HL-60 (cell line): ENCODE results near the gene POU2F2.

ENCODE experiments used
- DNase-seq, 2 experiments: peaks; one replicate each; pipeline ENCODE4 v3.0.0-alpha.2; 2010 to 2020; ENCODE audit warnings: low read depth in 1 of 2, low spot score in 1 of 2
- H3K27ac ChIP-seq: fragments of 250-450 bp; sonication (Bioruptor Pico); replicated peaks from 2 replicates; pipeline ENCODE4 v1.5.1; 2020; ENCODE audit warnings: mild to moderate bottlenecking, moderate library complexity
- H3K27me3 ChIP-seq: fragments of 250-450 bp; sonication (Bioruptor Pico); 2 replicates; pipeline ENCODE4 v1.5.1; 2021; ENCODE audit warnings: mild to moderate bottlenecking, moderate library complexity; ENCODE audit not compliant: insufficient read depth, poor library complexity, severe bottlenecking
- H3K4me3 ChIP-seq: replicated peaks from 2 replicates; pipeline ENCODE4 v1.5.1; 2011; ENCODE audit warnings: mild to moderate bottlenecking, control low read depth, low read length; ENCODE audit not compliant: insufficient read depth
- GABPA ChIP-seq: IDR thresholded peaks from 2 replicates; pipeline ENCODE4 v1.6.1; 2012; ENCODE audit warnings: low read depth
- POLR2AphosphoS5 ChIP-seq: IDR thresholded peaks from 2 replicates; pipeline ENCODE4 v1.6.1; 2012; ENCODE audit warnings: low read depth
- SPI1 ChIP-seq: IDR thresholded peaks from 2 replicates; pipeline ENCODE4 v1.6.1; 2012; ENCODE audit warnings: low read depth, mild to moderate bottlenecking, borderline replicate concordance
- TF ChIP-seq, protein P1 (sequence below): IDR thresholded peaks from one replicate; pipeline ENCODE4 v1.5.1; 2011; ENCODE audit warnings: low read length, control low read depth, inconsistent platforms; ENCODE audit not compliant: insufficient read depth
- TF ChIP-seq, protein P2 (sequence below): IDR thresholded peaks from 2 replicates; pipeline ENCODE4 v1.6.1; 2012; ENCODE audit warnings: low read depth; ENCODE audit not compliant: insufficient replicate concordance

POU2F2 gene

DNA sequence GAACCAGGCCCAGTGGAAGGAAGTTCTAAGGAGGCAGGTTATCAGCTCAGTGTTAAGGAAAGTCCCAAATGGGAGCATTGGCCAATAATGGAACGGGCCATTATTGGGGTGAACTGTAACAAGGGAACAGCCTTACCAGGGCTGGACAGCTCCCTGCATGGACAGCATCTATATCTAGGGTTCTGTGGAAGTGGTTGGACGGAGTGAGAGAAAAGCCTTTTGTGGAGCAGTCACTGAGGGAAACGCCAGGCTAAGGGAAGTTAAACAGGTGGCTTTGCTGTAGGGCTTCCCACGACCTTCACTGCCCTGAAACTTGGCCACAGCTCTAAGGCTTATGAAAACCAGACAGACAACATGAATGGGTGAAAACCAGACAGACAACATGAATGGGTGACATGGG is 17.0 kb downstream of the POU2F2 start:
- no peak overlapping the region for H3K27ac ChIP-seq
- DNase-seq, result no peak
- H3K27me3 ChIP-seq, result no peaks in the 10 kb centered on the region
- no peak overlapping the region for H3K4me3 ChIP-seq
- TF ChIP-seq POLR2AphosphoS5 (no peak), GABPA (no peak)
- TF ChIP-seq, protein P1, sequence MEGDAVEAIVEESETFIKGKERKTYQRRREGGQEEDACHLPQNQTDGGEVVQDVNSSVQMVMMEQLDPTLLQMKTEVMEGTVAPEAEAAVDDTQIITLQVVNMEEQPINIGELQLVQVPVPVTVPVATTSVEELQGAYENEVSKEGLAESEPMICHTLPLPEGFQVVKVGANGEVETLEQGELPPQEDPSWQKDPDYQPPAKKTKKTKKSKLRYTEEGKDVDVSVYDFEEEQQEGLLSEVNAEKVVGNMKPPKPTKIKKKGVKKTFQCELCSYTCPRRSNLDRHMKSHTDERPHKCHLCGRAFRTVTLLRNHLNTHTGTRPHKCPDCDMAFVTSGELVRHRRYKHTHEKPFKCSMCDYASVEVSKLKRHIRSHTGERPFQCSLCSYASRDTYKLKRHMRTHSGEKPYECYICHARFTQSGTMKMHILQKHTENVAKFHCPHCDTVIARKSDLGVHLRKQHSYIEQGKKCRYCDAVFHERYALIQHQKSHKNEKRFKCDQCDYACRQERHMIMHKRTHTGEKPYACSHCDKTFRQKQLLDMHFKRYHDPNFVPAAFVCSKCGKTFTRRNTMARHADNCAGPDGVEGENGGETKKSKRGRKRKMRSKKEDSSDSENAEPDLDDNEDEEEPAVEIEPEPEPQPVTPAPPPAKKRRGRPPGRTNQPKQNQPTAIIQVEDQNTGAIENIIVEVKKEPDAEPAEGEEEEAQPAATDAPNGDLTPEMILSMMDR, result no peak
- TF ChIP-seq, protein P2, sequence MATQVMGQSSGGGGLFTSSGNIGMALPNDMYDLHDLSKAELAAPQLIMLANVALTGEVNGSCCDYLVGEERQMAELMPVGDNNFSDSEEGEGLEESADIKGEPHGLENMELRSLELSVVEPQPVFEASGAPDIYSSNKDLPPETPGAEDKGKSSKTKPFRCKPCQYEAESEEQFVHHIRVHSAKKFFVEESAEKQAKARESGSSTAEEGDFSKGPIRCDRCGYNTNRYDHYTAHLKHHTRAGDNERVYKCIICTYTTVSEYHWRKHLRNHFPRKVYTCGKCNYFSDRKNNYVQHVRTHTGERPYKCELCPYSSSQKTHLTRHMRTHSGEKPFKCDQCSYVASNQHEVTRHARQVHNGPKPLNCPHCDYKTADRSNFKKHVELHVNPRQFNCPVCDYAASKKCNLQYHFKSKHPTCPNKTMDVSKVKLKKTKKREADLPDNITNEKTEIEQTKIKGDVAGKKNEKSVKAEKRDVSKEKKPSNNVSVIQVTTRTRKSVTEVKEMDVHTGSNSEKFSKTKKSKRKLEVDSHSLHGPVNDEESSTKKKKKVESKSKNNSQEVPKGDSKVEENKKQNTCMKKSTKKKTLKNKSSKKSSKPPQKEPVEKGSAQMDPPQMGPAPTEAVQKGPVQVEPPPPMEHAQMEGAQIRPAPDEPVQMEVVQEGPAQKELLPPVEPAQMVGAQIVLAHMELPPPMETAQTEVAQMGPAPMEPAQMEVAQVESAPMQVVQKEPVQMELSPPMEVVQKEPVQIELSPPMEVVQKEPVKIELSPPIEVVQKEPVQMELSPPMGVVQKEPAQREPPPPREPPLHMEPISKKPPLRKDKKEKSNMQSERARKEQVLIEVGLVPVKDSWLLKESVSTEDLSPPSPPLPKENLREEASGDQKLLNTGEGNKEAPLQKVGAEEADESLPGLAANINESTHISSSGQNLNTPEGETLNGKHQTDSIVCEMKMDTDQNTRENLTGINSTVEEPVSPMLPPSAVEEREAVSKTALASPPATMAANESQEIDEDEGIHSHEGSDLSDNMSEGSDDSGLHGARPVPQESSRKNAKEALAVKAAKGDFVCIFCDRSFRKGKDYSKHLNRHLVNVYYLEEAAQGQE, result peak; percentile 86

DNA sequence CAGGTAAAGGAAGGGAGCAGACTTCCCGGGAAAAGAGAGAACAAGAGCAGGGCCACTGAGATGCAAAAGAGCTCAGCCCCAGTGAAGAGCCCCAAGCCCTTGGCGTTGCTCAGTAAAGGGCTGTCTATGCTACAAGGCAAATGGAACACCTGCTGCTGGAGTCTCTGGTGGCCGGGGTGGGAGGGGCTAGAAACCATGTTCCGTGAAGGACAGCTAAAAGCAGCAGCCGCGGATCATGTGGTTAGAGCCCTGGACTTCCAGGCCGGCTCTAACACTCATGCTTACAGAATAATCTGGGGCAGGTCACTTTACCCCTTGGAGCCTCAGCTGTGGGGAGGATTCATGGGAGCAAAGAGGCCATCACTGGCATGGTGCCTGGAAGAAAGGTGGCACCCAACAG is 17.8 kb downstream of the POU2F2 start:
- TF ChIP-seq, protein P1, result no peak
- no peak for TF ChIP-seq GABPA
- TF ChIP-seq, protein P2, result no peak
- no peak for TF ChIP-seq SPI1
- TF ChIP-seq POLR2AphosphoS5, result no peak
- Histone ChIP-seq H3K4me3 (no peak overlapping the region), H3K27me3 (no peaks in the 10 kb centered on the region)

GRCh38 chr19:42113641-42114348 is 18.5 kb downstream of the POU2F2 start:
- TF ChIP-seq POLR2AphosphoS5, result no peak
- TF ChIP-seq, protein P1, result no peak
- Histone ChIP-seq H3K4me3 (no peak overlapping the region), H3K27ac (no peak overlapping the region), H3K27me3 (no peaks in the 10 kb centered on the region)
- no peak for DNase-seq

More for the DNA sequence above, 17.8 kb downstream of the POU2F2 start:
- no peak for DNase-seq
- H3K27ac ChIP-seq, result no peak overlapping the region

- TF ChIP-seq, protein P1, result no peak
- TF ChIP-seq SPI1 (no peak), GABPA (no peak), POLR2AphosphoS5 (no peak)
- TF ChIP-seq, protein P2, result no peak
- DNase-seq, result no peak
- H3K4me3 ChIP-seq, result no peak overlapping the region
- no peak overlapping the region for H3K27ac ChIP-seq
- no peaks in the 10 kb centered on the region for H3K27me3 ChIP-seq
These were observed 20.4 kb downstream of the POU2F2 start for GRCh38 chr19:42111811-42112210.
